Measurements from ENCODE around the gene UNC5A.

The UNC5A gene

DNA sequence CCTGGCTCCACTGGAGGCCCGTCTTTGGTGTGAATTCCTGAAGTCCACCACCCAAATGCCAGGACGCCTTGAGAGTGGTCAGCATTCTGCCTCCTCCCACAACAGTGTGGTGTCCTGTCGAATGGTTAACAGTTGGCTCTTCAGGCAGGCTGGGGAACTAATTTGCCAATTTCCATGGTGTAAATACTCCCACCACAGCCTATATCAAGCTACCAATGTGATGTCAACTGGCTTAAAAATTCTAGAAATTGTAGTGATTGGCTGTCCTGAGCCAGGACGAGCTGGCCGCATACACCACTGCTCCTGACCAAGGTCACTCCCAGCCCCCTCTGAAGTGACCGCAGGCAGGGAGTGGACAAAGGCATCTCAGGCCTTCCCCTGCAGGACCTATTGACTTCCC, 11.1 kb downstream of the UNC5A start:
- no peak for DNase-seq (ENCODE audit: low read depth, low spot score)

DNA sequence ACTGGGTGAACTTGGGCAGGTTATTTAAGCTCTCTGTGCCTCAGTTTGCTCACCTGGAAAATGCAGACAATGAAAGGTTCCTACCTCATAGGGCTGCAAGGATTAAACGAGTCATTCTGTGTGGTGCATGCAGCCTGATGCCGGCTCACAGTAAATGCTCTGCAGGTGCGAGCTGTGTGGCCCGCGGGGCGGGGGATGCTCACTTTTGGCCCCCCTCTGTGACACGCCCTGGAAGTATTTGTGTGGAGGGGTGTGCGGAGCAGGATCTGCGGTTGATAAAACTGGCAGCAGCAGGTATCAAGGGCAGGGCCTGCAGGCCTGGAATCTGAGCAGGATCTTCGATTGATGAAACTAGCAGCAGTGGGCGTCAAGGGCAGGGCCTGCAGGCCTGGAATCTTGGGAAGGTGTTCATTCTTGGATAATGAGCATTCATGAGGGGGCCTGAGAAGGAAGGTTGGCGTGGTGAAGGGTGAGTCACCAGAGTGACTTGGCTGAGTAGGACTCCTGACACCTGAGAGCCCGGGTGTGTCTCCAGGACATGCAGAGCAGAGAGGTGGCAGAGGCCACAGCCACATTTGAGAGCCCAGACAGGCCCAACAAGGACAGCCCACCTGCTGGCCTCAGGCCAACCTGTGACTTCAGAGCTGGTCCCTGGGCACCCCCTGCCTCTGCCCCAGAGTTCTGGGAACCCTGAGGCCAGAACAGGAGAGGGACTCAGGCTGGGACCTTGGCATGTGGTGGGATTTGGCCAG, 11.9 kb downstream of the UNC5A start:
- DNase-seq (ENCODE audit: low read depth, low spot score) = no peak

DNA sequence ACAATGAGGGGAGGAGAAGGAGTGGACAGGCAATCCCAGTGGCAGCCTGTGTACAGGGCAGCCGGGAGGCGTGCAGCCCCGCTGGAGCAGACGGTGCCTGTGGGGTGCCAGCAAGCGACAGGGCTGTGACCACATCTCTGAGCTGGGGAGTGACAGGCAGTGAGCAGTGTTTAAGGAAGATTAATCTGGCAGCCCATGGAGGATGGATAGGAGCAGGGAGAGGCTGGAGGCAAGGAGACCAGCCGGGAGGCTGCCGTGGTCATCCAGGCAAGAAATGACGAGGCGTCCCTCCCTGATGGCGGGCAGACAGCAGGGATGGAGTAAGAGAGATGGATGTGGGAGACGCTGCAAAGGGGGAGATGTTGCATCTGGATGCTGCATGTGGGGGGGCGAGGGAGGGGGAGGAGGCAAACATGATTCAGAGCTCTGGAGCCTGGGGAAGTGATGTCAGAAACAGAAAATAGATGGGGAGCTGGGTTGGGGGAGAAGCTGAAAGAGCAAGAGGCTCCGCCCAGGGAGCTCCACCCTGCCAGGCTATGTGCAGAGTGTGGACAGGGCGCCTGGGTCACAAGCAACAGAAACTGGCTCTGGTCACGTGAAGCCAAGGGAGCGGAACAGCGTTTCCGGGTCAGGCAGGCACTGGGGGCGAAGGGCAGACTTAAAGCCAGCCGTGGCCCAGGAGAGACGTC, 12.6 kb downstream of the UNC5A start:
- DNase-seq (ENCODE audit: low read depth, low spot score) = no peak

DNA sequence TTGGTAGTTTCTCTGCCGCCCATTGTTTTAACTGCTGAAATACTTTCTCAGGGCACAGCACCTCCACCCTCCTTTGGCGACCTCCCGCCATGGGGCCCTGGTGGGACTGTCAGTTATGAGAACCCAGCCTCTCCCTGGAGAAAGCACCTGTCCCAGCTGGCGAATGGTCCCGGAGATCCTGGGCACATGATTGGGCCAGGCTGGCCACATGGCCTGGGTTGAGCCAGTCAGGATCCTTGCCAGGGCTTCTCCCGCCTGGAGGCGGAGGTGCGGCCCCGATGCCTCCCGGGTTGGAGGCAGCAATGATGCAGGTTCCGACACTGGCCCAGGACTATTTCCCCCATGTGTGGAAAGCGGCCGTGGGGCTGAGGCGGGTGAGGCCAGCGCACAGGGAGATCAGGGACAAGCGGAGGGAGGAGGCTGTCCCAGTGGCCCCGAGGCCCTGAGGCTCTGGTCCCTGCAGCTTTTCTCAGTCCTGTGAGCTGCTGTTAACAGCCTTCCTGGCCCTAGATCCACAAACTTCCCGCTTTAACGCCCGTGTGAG, 13.6 kb downstream of the UNC5A start:
- DNase-seq (ENCODE audit: low read depth, low spot score) = no peak

DNA sequence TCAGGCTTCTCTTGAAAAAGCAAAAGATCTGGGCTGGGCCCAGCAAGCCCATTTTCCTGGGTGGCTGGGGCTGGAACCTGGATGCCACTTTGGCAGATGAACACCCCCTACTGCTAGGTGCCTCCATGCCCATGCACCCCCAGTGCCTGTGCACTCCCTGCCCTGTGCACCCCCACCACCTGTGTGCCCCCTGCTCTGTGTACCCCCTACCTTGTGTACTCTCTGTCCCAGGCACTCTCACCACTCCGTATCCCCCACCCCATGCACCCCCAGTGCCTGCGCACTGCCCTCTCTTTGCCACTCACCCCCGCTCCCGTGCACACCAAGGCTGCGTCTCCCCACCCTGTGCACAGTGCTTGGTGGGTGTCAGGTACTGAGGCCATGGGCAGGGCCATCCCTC, 14.2 kb downstream of the UNC5A start:
- no peak for DNase-seq (ENCODE audit: low read depth, low spot score)

DNA sequence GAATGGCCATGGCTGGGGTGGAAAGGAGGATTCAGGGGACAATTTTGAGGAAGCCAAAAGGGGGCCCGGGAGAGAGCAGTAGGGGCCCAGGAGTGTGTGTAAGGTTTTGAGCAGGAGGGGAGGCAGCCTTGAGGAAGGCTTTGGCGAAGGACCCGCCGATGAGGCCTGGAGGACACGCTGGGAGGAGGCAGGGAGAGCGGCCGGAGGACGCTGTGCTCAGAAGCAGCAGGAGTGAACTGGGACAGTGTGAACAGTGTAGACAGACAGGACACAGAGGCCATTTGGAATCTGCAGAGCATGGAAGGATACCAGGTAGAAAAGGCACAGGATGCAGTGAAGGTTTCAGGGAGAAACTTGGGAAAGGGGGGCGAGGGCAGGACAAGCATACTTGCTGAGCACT, 14.9 kb downstream of the UNC5A start:
- DNase-seq (ENCODE audit: low read depth, low spot score) = no peak

DNA sequence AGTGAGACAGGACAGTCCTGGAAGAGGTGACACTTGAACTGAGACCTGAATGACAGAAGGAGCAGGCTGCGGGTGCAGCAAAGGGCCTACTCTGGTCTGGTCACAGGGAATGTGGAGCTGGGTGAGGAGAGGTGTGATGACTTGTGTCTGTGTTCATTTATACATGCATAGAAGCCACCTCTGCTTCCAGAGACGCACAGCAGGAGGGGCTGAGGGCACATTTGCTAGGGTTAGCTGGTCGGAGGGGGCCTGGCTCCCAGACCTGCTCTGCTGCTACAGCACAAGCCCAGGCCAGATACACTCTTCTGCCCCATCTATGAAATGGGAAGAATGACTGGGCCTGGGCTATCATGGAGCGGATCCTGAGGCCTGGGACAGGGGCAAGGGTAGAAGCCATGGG, 15.6 kb downstream of the UNC5A start:
- DNase-seq (ENCODE audit: low read depth, low spot score) = no peak

DNA sequence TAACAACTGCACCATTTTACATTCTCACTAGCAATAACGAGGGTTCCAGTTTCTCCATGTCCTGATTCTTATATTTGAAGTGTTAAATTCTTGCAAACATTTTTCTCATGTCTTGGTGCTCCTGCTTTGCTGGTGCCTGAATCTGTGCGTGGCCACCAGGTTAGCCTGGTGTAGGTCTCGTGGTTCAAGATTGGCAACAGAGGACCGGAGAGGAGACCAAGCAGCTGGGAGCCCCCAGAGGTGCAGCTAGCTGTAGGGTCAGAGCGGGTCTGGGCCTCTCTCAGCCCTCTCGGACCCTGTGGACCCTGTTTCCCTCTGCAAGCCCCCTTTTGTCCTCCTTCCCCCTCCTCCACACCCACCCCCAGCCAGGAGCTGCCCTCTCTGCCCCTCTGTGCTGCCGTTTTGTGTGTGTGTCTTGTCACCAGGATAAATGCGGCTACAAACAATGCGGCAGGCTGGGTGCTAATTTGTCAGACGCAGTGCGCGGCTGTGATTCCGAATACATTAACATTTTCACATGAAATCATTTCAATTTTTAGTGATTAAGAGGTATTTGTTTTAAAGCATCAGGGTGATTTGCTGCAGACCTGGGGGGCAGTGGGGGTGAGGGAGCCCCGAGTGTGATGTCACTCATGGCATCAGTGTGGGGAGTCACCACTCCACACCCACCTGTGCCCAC, 17.5 kb downstream of the UNC5A start:
- no peak for DNase-seq (ENCODE audit: low read depth, low spot score)

DNA sequence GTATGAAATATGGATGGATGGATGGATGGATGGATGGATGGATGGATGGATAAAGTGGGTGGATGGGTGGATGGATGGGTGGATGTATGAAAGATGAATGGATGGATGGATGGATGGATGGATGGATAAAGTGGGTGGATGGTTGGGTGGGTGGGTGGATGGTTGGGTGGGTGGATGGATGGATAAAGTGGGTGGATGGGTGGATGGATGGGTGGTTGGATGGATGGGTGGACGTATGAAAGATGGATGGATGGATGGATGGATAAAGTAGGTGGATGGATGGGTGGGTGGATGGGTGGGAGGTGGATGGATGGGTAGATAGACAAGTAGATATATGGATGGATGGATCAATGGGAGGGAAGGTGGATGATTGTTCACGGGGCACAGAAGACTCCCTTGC, 19.0 kb downstream of the UNC5A start:
- DNase-seq (ENCODE audit: low read depth, low spot score) = no peak

DNA sequence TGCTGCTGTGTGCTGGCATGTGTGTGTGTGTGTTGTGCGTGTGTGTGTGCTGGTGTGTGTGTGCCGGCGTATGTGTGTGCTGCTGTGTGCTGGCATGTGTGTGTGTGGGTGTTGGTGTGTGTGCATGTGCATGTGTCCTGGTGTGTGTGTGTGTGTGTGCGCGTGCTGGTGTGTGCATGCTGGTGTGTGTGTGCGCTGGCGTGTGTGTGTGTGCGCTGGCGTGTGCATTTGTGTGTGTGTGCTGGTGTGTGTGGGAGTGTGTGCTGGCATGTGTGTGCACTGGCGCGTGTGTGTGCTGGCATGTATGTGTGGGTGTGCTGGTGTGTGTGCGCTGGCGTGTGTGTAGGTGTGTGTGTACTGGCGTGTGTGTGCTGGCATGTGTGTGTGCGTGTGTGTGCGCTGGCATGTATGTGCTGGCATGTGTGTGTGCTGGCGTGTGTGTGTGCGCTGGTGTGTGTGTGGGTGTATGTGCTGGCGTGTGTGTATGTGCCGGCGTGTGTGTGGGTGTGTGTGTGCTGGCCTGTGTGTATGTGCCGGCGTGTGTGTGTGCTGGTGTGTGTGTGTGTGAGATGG, 20.1 kb downstream of the UNC5A start:
- DNase-seq (ENCODE audit: low read depth, low spot score) = no peak

DNA sequence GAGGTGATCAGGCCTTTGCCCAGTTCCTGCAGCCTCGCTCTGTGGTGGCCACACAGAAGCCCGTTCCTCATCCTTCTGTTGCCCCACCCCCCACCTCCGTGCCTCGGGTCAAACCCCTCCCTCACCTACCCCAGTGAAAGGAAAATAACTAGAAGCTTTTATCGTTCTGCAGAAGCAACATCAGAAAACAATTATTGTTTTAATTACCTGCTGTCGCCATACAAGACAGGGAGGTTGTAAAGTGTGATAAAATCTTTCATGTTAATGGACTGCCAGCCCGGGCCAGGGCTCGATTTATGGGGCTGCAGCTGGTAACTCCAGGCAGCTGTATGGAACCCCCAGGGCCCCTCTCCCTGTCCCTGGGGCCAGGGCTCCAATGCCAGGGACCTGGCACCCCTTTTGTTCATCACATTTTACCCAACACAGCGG, 20.6 kb downstream of the UNC5A start:
- no peak for DNase-seq (ENCODE audit: low read depth, low spot score)

DNA sequence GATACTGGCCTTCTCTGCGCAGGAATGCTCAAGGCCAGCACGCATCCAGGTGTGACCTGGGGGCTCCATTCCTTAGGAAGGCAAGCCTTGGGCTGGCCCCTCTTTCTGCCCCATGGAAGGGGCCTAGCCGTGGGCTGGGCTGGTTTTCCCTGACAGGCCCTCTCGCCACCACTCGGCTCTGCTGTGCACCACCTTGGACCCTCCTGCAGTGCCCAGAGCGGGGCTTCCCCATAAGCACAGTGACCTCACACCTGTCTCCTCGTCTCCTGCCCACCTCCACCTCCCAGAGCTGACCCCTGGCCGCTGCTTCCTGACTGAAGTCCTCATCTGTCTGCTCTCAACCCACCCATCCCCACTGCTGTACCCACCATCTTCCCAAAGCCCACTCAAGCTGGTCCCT, 21.1 kb downstream of the UNC5A start:
- DNase-seq (ENCODE audit: low read depth, low spot score) = no peak

DNA sequence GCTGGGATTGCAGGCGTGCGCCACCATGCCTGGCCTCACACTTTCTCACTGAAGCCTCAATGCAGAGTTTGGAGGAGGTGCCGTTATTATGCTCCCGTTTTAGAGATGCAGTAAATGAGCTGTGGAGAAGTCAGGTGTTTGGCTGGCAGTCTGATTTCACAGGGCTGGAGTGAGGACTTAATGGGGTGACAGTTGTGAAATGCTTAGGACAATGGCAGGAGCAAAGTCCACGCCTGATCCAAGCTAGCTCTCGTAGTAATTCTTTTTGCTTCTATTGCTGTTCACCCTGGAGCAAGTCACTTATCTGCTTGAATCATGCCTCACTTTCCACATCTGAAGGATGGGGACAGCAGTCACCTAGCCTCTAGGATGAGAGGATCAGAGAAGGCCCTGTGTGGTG, 21.8 kb downstream of the UNC5A start:
- DNase-seq (ENCODE audit: low read depth, low spot score) = no peak

DNA sequence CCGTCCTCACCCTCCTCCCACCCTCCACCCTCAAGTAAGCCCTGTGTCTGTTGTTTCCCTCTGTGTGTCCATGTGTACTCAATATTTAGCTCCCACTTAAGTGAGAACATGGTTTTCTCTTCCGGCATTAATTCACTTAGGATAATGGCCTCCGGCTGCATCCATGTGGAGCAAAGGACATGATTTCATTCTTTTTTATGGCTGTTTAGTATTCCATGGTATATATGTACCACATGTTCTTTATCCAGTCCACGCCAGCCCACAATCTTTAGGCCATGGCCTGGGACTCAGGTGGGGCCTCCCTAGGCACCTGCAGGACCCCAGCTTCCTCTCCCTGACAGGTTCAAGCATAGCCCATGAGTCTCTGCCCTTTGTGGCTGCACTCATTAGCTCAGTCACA, 22.9 kb downstream of the UNC5A start:
- no peak for DNase-seq (ENCODE audit: low read depth, low spot score)

DNA sequence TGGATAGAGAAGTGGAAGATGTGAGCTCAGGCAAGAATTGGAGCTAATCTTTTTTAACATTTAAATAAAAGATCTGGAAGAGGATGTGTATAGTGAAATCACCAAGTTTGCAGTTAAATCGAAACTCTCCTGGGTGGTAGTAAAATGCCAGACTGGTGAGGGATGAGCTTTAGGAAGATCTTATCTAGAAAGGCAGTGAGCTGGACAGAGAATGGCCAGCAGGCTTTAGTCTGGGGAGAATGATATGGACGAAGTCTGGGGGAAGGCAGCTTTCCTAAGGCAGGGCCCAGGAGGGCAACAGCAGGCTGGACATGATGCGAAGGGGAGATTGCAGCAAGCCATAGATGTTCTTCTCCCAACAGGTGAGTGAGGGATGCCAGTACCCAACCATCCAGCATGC, 25.6 kb downstream of the UNC5A start:
- DNase-seq (ENCODE audit: low read depth, low spot score) = no peak

DNA sequence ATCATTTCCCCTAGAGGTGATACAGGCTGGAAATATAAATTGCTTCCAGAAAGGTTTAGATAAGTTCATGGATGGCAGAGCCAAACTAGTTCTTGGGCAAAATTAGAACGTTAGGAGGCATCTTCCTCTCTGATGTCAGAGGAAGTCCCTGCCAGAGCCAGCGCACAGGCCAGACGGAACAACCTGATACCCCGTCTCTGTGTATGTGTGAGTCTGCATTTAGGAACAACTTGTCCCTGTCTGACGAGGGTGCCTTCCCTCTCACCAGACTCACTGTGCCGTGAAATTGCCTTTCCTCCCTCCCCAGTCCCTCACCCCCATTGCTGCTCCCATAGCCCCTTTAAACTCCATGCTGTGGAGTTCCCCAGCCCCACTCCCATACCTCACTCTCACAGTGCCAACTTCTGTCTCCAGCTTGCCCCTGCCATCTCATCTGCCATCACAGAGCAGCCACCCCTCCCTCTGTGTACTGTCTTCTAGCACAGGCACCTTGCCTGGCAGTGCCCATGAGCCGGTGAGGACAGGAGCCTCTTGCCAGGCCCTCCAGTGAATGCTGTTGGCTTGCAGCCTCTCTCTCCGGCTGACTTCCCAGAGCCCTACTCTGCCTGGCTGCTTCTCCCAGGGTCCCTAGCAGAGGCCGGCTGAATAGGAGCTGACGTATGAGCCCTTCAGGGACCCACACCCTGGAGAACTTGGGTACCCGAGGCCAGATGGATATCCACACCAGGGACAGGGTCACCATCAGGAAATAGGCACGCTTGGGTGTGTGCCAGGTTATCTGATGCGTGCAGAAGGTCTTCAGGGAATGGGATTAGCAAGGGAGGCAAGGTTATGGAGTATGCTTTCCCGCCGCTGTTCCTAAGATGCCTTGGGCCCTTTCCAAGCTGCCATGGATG, 26.7 kb downstream of the UNC5A start:
- no peak for DNase-seq (ENCODE audit: low read depth, low spot score)

DNA sequence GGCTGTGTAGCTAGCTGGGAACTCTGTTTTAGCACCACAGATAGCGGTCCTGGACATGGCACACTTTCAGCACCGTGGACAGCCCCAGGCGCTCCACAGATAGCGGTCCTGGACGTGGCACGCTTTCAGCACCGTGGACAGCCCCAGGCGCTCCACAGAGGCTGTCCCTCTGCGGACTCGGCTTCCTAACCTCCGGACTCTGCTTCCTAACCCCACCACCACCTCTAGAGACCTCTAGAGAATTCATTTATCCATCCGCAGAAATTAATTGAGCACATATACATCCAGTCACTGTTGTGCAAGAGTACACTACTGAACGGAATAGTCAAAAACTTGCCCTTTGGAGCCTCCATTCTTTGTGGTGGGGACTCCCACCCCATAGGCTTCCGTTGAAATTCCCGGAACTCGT, 27.4 kb downstream of the UNC5A start:
- peak; percentile 24 for DNase-seq (ENCODE audit: low read depth, low spot score)

DNA sequence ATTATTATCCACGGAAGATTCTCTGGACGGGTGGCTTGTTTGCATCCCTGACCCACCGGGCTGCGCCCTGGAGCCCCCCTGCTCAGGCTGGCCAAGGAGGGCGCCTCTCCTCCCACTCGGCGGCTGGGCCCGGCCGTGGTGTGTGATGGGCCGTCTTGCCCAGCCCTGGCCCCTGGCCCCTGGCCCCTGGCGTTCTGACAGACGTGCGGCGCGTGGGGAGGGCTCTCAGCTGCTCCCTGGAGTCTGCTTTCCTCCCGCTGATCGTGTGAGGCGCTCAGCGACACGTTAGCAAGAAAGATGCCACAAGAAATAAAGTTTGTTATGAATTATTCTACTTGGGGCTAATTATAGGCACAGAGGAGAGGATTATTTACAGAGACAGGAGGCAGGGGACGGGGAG, 33.3 kb downstream of the UNC5A start:
- DNase-seq (ENCODE audit: low read depth, low spot score) = no peak

DNA sequence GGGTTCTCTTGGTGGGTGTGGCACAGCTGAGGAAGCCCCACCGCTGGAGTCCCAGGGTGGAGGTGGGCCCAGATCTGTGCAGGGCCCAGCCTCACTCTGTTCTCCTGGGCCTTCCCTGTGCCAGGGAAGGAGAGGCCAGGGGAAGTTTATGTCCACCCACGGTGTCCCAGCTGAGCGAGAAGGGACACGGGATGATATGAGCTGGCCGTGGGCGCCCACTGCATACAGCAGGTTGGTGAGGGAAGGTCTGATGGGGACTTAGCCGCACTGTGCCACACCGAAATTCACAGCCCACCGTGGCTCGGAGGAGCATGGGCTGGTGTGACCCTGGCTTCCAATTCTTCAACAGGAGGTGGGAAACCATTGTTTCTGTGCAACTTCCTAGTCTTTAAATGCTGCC, 33.9 kb downstream of the UNC5A start:
- no peak for DNase-seq (ENCODE audit: low read depth, low spot score)

DNA sequence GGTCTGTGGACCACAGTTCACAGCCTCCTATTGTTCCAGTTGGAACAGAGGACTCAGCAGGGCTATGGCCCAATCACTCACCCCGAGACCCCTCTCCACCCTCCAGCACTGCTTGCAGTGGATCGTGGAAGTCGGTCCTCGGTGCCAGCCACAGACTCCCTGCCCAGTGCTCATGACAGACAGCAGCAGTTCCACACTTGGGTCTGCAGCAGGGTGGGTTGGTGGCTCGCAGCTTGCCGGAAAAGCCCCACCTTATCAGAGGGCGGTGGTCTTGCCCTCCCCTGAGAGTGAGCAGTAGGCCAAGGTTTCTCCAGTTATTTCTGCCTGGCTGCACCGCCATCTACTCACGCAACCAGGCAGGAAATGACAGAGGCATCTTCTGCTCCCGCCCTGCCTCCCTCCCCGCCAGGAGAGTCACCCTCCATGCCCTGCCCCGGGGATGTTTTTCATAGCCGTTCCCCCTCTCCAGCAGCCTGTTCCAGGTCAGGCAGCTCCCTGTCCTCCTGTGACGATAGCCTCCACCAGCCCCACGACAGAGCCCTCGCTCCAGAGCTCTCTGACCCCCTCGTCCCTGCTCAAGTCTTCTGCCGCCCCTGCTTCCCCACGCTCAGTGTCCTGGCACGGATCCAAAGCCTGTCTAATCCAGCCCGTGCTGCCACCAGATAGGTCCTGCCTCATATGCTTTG, 34.5 kb downstream of the UNC5A start:
- DNase-seq (ENCODE audit: low read depth, low spot score) = no peak

DNA sequence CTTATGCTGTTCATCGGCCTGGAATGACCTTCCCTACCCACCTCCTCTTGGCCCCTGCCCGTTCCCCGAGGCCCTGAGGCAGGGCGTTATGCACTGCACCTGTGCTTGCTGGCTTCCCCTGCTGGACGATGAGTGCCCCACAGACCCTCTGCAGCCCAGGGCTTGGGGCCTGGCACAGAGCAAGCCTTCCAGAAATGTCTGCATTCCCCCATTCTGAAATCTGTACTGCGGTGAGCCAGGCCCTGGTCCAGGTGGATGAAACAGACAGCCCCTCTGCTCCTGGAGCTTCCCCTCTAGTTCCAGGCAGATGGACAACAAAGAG, 35.0 kb downstream of the UNC5A start:
- no peak for DNase-seq (ENCODE audit: low read depth, low spot score)

Measured in activated CD4-positive, CD25-positive, alpha-beta regulatory T cell treated with anti-CD3 and anti-CD28 coated beads, Interleukin-2, amount 50 U/mL, for 16 hours (primary cell).